ENCODE results near the gene HIRA. TPM values are rescaled to one million over a fixed set of nuclear protein-coding genes. Genes with fewer than 3 reads are reported as not detected.

Gene HIRA
- total and polyA plus RNA-seq, 2 of the 8 experiments (the other 6 are each of a cell fraction or from before 2014, with no cell fraction given) = 34.9 to 67.2 TPM

- H3K23ac ChIP-seq (ENCODE audit: insufficient read length) = no peak overlapping the region
- no peak overlapping the region for H3K56ac ChIP-seq (replicated peaks; ENCODE audit: insufficient read length, low read depth, low read length)
- TF ChIP-seq POU5F1 (IDR thresholded peaks at IDR 0.05; ENCODE audit: low read depth, low read length) = no peak
- no peak for TF ChIP-seq CTCF (IDR thresholded peaks at IDR 0.05; ENCODE audit: control extremely low read depth in 1 of 3, insufficient read depth in 1 of 3, low read depth in 1 of 3, low read length in 3 of 3)
- TF ChIP-seq HDAC6 (IDR thresholded peaks at IDR 0.05; ENCODE audit: low read depth, low read length) = no peak
- no peak for TF ChIP-seq RNF2 (IDR thresholded peaks at IDR 0.05; ENCODE audit: borderline replicate concordance, low read depth, low read length, missing control alignments, poor library complexity, severe bottlenecking)
- no peak for TF ChIP-seq CBX5 (IDR thresholded peaks at IDR 0.05; ENCODE audit: low read depth, low read length)
- FAIRE-seq = no peak
- H2BK5ac ChIP-seq (ENCODE audit: low read depth, low read length) = no peak overlapping the region
- ChIA-PET CTCF (ENCODE audit: partially characterized antibody) (interaction anchor here (0.6 to 1.4 kb wide), 3 partner anchors 16 to 164 kb away, joined by 3 to 5 read pairs (median 4); partner anchors contain the start of gene SLC25A1), POLR2A (ENCODE audit: partially characterized antibody) (interaction anchor here (1.3 kb wide), 1 partner anchor 31 kb away, joined by 4 read pairs; no protein-coding TSS in a partner anchor)
- H2BK15ac ChIP-seq (ENCODE audit: low read length) = no peak overlapping the region
- no peak overlapping the region for H3K9ac ChIP-seq (replicated peaks in 1 of 4; ENCODE audit: extremely low read depth in 1 of 4, low read depth in 3 of 4, low read length in 3 of 4)
- H3K27ac ChIP-seq (ENCODE audit: low read depth, low read length) = no peak overlapping the region
- no peak for DNase-seq (ENCODE audit: low read depth in 1 of 2, low spot score in 2 of 2)
- peaks cover 0 to 6% of the 10 kb centered on the region in 2 experiments; a peak in 1 of 4 replicates for H3K9me3 ChIP-seq (ENCODE audit: insufficient read depth in 2 of 2, low read depth in 1 of 2, low read length in 1 of 2)
- peaks cover 0 to 4% of the 10 kb centered on the region in 2 experiments; a peak in 1 of 4 replicates for H3K79me2 ChIP-seq (ENCODE audit: control insufficient read depth in 1 of 2, insufficient read depth in 2 of 2, low read length in 2 of 2)
- 91% methylated on average over 5 of the region's 5 CpGs; no CpG with 5 or more reads in 1 of the 2 experiments for WGBS, 2 experiments (ENCODE audit: extremely low coverage in 1 of 2, insufficient coverage in 1 of 2, insufficient read length in 1 of 2, insufficient replicate concordance in 2 of 2, low coverage in 1 of 2, low lambda C conversion rate in 2 of 2, missing lambda C conversion rate in 1 of 2)
- no peak overlapping the region for H3K4me3 ChIP-seq (ENCODE audit: extremely low read depth in 1 of 4, insufficient read depth in 2 of 4, low read depth in 3 of 4, low read length in 4 of 4)
- no peak overlapping the region for H2BK120ac ChIP-seq (replicated peaks; ENCODE audit: low read depth, low read length)
- H4K8ac ChIP-seq (ENCODE audit: extremely low read depth, insufficient read depth, low read length) = no peak overlapping the region
- no peaks in the 10 kb centered on the region for H3K23me2 ChIP-seq (ENCODE audit: low read depth, low read length)
- H3K4me1 ChIP-seq (replicated peaks in 1 of 4; ENCODE audit: control insufficient read depth in 3 of 4, insufficient read depth in 4 of 4, low read length in 3 of 4) = no peaks in the 10 kb centered on the region
- H3K36me3 ChIP-seq (ENCODE audit: control insufficient read depth in 2 of 4, insufficient read depth in 4 of 4, low read length in 3 of 4) = peaks cover 3 to 39% (median 22%) of the 10 kb centered on the region in 4 experiments; a peak in 6 of 8 replicates
- H3K18ac ChIP-seq (ENCODE audit: extremely low read depth, low read length) = no peak overlapping the region
- H2BK12ac ChIP-seq (ENCODE audit: low read depth, low read length) = no peak overlapping the region
- no peak overlapping the region for H2AK5ac ChIP-seq (ENCODE audit: low read depth, low read length)
- H4K20me1 ChIP-seq (replicated peaks in 1 of 2; ENCODE audit: control insufficient read depth in 1 of 2, insufficient read depth in 2 of 2, low read length in 2 of 2) = no peaks in the 10 kb centered on the region
- H3K79me1 ChIP-seq (ENCODE audit: low read depth, low read length) = no peaks in the 10 kb centered on the region
- H4K91ac ChIP-seq (replicated peaks; ENCODE audit: insufficient read length, low read length) = no peak overlapping the region
- H3K4me2 ChIP-seq (ENCODE audit: insufficient read depth in 1 of 2, low read depth in 2 of 2, low read length in 2 of 2) = no peak overlapping the region
- no peak overlapping the region for H4K5ac ChIP-seq (ENCODE audit: insufficient read length, low read depth, low read length)
- H2AFZ ChIP-seq (ENCODE audit: low read length) = no peak overlapping the region
- no peak overlapping the region for H3K14ac ChIP-seq (ENCODE audit: insufficient read length)
- no peaks in the 10 kb centered on the region for H3K27me3 ChIP-seq (replicated peaks in 1 of 4; ENCODE audit: control insufficient read depth in 3 of 4, extremely low read depth in 1 of 4, insufficient read depth in 3 of 4, low read length in 3 of 4)
- no peak overlapping the region for H2BK20ac ChIP-seq (ENCODE audit: low read length)
- no peak overlapping the region for H3K4ac ChIP-seq (replicated peaks; ENCODE audit: insufficient read length, low read depth, low read length)
These were observed 88.1 kb downstream of the HIRA start for GRCh38 chr22:19343470-19343869.
